Fibroblast of peridontal ligament (primary cell): Measurements from ENCODE around the gene RC3H1.
"Not testable (repeated sequence)": the region's sequence is repeated elsewhere in the genome, so short reads cannot be mapped to it uniquely, and the experiment has no call there.

Source experiments
- DNase-seq: peaks from one replicate; pipeline ENCODE4 v3.0.0-alpha.2; 2010; ENCODE audit errors: extremely low read depth

Gene RC3H1

GRCh38 chr1:174021591-174022079 lies 522 bp downstream of the RC3H1 start:
- DNase-seq, result peak; percentile 31

- DNase-seq, result no peak
Measured at GRCh38 chr1:174018565-174018964, 3.6 kb downstream of the RC3H1 start.

DNA sequence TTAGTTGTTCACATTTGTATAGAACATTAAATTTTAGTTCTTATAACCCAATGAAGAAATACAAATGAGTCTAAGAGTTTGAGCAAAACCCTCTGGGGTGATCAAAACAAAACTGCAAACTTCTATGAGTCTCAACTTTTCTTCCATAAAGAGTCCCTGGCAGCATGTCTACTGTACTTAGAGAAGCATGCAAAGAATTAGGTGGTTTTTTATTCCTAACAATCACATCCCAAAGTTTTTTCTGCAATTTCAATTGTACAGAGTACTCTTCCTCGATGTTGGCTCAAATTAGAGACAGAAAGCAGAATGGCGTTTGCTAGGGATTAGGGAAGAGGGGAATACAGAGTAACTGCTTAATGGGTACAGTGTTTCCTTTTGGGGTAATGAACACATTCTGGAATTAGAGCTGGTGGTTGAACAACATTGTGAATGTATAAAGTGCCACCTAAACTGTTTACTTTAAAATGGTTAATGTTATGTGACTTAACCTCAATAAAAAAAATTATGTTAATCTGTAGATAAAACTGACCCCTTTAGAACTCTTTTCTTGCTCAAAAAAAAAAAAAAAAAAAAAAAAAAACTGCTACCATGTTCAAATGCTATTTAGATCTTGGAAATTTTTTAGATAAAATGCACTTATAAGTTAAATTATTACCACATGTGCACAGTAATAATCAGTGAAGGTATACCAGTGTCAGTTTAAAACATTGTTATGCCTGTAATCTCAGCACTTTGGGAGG lies 4.8 kb downstream of the RC3H1 start:
- DNase-seq, result peak; percentile 70

- DNase-seq, result no peak
Measured at GRCh38 chr1:174013864-174014418, 8.2 kb downstream of the RC3H1 start.

DNA sequence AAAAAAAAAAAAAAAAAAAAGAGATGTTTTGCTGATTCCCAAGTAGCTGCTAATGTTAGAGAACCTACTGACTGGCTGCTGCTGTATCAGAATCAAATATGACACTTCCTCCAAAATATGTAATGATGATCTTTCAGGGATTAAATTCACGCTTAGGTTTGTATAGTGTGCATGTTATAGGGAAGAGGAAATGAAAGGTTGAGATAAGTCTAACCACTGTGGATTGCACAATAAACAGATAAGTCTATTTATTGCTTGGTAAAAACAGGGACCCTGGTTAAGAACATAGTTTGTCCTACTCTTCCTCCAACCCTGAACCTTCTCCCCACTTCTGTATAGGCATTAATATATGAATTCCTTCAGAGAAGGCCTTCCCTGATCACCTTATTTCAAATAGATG lies 13.2 kb downstream of the RC3H1 start:
- DNase-seq, result no peak

DNA sequence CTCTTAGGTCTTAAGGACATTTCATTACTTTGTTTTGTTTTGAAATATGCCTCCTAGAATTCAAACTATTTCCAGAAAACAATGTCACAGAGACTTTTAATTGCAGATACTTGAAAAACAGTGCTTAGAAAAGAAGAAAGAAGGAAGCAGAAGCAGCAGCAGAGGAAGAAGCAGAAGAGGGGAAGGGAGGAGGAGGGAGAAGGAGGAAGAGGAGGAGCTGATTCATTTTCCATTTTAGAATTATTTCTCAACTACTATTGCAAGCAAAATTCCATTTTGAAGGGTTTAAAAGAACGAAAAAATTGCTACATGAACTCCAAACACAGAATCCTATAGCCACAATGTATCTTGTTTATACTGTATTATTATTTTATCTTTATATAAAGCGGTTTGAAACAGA lies 13.9 kb downstream of the RC3H1 start:
- no peak for DNase-seq

DNA sequence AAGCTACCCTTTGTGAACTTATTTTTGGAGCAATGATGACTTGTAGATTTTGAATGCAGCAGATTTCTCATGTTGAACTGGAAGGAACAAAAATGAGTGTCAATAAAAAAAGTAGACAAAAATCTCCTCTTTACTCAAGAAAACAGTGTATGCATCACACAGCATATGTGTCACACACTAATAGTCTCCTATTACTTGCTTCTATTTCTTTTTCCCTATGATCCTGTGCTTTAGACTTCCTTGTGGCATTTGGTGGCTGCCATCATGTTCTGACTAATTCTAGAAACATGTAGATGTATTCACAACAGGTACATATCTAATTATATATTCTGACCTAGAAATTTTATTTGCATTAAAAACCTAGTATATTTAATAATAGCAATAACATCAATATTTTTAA lies 14.3 kb downstream of the RC3H1 start:
- DNase-seq, result no peak

DNA sequence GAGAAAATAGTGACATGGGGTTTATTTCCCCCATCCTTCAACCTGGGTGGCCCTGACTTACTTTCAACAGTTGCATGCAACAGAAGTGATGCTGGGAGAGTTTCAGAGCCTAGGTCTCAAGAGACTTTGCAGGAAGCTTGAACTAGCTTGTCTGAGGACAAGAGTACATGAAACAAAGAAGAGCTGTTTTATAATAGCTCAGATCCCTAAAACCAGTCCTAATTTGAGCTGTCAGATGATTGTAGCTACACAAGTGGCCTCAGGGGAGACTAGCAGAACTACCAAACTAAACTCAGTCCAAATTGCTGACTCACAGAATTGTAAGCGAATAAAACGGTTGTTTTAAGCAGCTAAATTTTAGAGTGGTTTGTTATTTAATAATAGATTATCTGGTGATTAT lies 17.1 kb downstream of the RC3H1 start:
- peak; percentile 80 for DNase-seq

DNA sequence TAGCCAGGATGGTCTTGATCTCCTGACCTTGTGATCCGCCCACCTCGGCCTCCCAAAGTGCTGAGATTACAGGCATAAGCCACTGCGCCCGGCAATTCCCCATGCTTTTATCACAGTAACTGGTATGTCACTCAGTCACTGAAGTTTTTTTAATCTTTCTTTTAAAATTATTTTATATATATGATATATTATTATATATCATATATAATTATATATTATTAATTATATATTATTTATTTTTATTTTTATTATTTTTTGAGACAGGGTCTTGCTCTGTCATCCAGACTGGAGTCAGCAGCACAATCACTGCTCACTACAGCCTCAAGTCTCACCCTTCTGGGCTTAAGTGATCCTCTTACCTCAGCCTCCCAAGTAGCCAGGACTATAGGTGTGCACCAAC lies 18.3 kb downstream of the RC3H1 start:
- DNase-seq, result no peak

GRCh38 chr1:174001573-174001972 lies 20.6 kb downstream of the RC3H1 start:
- DNase-seq, result no peak

GRCh38 chr1:174000371-174000770 lies 21.8 kb downstream of the RC3H1 start:
- DNase-seq, result peak; percentile 34

- DNase-seq, result peak; percentile 64
Measured at GRCh38 chr1:173997791-173998190, 24.4 kb downstream of the RC3H1 start.

- no peak for DNase-seq
Measured at GRCh38 chr1:173996995-173997394, 25.2 kb downstream of the RC3H1 start.

DNA sequence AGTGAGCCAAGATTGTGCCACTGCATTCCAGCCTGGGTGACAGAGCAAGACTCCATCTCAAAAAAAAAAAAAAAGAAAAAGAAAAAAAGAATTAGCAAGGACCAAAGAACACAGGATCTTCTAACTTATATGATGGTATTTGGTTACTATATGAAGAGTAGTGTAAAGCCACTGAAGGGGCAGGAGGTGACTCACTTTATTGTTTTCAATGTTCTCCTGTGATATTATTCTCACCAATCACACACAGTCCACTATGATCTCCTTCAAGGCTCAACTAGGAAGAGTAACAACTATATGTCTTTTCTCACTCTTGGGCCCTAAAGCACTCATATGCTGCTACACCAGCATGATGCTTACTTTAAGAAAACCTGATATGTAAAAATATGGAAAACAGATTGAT lies 26.7 kb downstream of the RC3H1 start:
- no peak for DNase-seq

DNA sequence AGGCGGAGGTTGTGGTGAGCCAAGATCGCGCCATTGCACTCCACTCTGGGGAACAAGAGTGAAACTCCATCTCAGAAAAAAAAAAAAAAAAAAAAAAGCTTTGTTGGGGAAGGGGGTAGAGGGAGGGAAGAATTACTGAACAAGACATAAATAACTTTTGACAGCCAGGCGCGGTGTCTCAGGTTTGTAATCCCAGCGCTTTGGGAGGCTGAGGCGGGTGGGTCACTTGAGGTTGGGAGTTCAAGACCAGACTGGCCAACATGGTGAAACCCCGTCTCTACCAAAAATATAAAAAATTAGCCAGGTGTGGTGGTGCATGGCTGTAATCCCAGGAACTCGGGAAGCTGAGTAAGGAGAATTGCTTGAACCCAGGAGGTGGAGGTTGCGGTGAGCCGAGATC lies 28.2 kb downstream of the RC3H1 start:
- not testable (repeated sequence) for DNase-seq

- no peak for DNase-seq
Measured at GRCh38 chr1:173988068-173988467, 34.1 kb downstream of the RC3H1 start.

GRCh38 chr1:173986951-173987350 lies 35.2 kb downstream of the RC3H1 start:
- DNase-seq, result no peak

DNA sequence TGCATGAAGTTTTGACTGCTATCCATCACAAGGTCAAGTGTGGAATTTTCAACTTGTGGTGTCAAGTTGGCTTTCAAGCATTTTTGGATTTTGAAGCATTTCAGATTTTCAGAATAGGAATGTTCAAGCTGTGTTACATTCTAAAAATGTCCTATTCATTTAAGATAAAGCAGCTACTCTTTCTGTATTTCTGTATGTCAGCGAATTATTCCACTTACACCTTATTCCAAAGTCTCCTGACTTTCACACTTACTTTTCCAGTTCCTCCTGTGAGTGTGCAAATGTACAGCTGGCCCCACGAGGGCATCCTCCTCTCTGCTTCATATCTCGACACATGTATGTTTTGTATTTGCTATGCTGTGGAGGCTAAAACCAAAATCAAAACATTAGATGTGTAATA lies 51.9 kb downstream of the RC3H1 start:
- no peak for DNase-seq

DNA sequence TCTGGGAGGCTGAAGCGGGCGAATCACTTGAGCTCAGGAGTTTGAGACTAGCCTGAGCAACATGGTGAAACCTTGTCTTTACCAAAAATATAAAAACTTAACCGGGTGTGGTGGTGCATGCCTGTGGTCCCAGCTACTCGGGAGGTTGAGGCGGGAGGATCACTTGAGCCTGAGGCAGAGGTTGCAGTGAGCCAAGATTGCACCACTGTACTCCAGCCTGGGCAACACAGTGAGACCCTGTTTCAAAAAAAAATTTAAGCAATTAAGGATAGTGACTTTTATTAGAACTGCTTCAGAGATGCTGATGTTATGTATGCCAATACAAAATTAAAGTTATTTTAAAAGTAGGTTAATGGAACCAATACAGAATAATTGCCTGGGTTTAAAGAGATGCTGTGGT lies 56.3 kb downstream of the RC3H1 start:
- DNase-seq, result not testable (repeated sequence)

GRCh38 chr1:173963477-173963876 lies 58.7 kb downstream of the RC3H1 start:
- no peak for DNase-seq

DNA sequence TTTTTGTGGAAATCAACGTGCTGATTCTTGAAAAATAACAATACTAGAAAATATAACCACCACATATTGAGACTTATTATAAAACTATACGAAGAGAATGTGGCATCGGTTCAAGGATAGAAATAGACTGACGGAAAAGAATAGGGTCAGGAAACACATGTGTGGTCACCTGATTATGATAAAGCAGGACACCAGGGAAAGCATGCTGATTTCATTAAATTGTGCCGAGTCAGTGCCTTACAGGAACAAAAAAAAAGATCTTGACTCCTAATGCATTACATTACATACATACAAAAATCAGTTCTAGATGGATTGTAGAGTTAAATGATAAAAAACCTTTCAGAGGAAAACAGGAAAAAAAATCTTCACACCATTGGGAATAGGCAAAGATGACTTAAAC lies 61.5 kb downstream of the RC3H1 start:
- no peak for DNase-seq

DNA sequence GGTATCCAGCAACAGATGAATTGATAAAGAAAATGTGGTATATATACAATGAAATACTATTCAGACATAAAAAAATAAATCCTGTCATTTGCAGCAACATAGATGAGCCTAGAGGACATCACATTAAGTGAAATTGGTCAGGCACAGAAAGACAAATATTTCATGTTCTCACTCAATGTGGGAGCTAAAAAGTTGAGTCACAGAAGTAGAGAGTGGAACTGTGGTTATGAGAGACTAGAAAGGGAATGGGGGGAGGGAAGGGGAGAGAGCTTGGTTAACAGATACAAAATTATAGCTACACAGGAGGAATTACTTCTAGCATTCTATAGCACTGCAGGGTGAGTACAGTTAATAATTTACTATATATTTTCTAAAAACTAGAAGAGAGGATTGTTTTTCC lies 68.0 kb downstream of the RC3H1 start:
- DNase-seq, result peak; percentile 4

DNA sequence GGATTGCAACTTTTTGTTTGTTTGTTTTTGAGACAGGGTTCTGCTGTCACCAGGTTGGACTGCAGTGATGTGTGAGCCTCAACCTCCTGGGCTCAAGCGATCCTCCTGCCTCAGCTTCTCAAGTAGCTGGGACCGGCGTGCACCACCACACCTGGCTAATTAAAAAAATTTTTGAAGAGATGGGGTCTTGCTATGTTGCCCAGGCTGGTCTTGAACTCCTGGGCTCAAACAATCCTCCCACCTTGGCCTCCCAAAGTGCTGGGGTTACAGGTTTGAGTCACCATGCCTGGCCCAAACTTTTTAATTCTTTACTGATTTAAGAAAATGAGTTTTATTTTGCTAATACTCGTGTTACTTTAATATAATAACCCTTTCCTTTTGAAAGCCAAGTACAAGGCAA lies 73.6 kb downstream of the RC3H1 start:
- no peak for DNase-seq
